KOPT-K1 (cell line): ENCODE measurements around the gene ARRDC5.
"Not testable (repeated sequence)": the region's sequence is repeated elsewhere in the genome, so short reads cannot be mapped to it uniquely, and the experiment has no call there.

Experiments used
- H3K27ac ChIP-seq: fragments of 200-600 bp; sonication (generic); 2 replicates; pipeline ENCODE4 v1.5.1; 2016; ENCODE audit warnings: antibody characterized with exemption, mild to moderate bottlenecking, low read depth, low read length; ENCODE audit not compliant: poor library complexity, severe bottlenecking
- H3K36me3 ChIP-seq: fragments of 200-600 bp; sonication (generic); 2 replicates; pipeline ENCODE4 v1.5.1; 2017; ENCODE audit warnings: antibody characterized with exemption, mild to moderate bottlenecking, low read length, moderate library complexity; ENCODE audit not compliant: insufficient read depth
- H3K9me3 ChIP-seq: fragments of 200-600 bp; sonication (generic); 2 replicates; pipeline ENCODE4 v1.5.1; 2017; ENCODE audit warnings: antibody characterized with exemption, low read length, mild to moderate bottlenecking; ENCODE audit not compliant: insufficient read depth, poor library complexity, severe bottlenecking

Gene ARRDC5

DNA sequence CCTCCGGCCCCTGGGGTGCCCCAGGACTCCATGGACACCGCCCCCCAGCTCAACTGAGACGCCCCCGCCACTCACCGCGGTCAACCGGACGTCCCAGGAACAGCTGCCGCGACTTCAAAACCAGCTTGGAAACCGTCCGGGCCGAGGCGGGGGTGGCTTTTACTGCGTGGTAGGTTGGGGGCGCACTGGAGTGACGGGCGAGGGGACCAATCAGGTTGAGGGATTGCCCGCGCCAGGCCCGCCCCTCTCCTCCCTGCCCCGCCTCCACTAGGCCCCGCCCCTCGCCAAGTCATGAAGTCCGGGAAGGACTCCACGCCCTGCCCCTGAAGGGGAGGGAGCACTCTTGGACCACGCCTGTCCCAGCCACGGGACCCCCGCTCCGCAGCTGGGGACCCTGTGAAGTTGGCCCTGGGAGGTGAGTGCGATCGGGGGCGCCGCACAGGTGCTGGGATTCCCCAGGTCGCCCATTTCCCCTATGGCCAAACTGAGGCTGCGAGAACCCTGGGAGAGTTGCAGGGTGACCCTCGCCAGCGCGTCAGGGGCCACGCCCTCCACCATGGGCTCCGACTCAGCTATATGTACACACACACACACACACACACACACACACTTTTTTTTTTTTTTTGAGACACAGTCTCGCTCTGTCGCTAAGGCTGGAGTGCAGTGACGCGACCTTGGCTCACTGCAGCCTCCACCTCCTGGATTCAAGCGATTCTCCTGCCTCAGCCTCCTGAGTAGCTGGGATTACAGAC lies 35.0 kb downstream of the ARRDC5 start, which contains the start of gene PLIN3:
TSS of gene PLIN3 (minus strand) at position 134 of the 752 bp plus-strand sequence. CDS start 6,273 bp downstream, outside the sequence.
- H3K36me3 ChIP-seq, result no peaks in the 10 kb centered on the region
- no peaks in the 10 kb centered on the region for H3K9me3 ChIP-seq
- peak within 1 kb of the TSS; percentile 78 for H3K27ac ChIP-seq

DNA sequence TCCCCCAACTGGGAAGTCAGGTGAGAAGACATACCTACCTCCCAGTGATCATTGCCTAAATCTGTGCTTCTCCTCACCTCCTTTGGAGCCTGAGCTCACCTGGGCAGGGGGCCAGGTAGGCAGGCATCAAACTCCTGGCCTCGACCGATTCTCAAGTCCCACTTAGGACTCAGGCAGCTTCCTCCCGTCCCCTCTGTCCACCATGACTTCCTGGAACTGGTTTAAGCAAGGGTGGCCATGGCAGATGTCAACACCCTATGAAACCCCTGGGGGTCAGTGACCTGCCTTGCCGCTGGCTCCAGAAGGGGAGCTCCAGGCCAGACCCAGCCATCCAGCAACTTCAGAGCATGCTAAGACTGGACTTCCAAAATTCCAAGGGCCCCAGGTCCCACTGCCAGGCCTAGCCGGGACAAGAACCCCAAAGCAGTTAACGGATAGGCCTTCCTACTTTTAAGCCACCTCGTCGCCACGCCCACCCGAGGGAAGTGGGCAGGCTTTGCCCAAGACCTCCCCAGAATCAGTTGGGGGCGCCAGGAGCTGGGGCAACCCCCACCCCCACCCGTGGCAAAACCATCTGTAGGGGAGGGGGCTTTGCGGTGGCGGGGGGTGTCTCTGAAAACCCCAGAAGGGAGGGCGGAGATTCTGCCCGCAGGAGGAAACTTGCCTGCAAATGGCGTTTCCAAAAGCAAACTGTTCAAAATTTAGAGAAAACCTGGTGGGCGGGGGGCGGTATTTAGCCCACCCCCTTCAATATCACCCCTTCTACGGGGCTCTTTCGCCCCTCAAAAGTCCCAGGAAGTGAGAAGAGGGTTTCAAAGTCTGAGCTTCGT lies 35.9 kb downstream of the ARRDC5 start:
- Histone ChIP-seq H3K36me3 (no peaks in the 10 kb centered on the region; the same call in 1 of the 2 replicates), H3K27ac (peak overlapping the region; percentile 78), H3K9me3 (no peaks in the 10 kb centered on the region)

DNA sequence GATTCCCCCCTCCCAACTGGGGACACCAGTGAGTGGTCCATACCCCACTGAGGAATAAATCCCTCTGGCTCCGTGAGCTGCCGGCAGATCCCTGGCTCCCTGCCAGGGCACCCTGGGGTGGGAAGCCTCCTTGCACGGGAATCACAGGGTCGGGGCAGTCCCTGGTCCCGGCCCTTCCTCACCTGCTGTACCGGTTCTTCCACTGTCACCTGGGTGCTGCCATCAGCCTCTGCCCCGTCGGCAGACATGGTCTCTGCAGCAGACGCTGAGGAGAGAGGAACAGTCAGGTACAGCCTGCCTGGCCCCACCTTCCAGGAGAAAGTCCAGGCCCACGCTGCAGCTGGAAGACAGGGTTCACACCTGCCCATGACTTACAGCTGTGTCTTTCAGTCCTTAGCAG lies 41.5 kb downstream of the ARRDC5 start:
- Histone ChIP-seq H3K9me3 (no peaks in the 10 kb centered on the region), H3K36me3 (peaks cover 38% of the 10 kb centered on the region), H3K27ac (no peak overlapping the region)

DNA sequence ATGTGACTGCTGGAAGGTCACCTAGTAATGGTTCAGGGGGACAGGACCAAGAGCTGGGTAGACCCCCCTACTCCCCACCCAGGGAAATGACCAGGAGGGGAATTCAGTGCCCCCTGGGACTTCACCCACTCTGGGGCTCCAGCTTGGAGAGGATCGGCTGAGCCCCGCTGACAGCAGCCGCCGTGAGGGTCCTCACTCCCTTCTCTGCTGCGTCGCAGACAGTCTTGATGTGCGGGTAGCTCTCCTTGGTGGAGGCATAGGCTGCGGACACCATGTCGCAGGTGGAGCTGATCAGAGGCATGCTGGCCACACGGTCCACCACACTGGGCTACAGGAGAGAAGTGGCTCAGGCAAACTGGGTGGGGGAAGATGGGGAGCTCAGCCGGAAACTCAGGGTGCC lies 43.0 kb downstream of the ARRDC5 start:
- Histone ChIP-seq H3K27ac (no peak overlapping the region), H3K9me3 (no peaks in the 10 kb centered on the region), H3K36me3 (peaks cover 49% of the 10 kb centered on the region)

DNA sequence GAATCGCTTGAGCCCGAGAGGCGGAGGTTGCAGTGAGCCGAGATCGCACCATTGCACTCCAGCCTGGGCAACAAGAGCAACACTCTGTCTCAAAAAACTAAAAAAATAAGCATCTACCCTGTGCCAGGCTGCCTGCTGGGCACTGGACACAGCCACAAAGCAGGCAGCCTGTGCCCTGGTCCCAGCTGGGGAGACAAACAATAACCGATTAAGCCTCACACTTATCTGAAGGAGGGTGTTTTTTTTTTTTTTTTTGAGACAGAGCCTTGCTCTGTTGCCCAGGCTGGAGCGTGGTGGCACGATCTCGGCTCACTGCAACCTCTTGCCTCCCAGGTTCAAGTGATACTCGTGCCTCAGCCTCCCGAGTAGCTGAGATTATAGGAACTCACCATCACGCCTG lies 46.2 kb downstream of the ARRDC5 start:
- not testable (repeated sequence) for H3K9me3 ChIP-seq, H3K27ac ChIP-seq
- peaks cover 59% of the 10 kb centered on the region for H3K36me3 ChIP-seq

DNA sequence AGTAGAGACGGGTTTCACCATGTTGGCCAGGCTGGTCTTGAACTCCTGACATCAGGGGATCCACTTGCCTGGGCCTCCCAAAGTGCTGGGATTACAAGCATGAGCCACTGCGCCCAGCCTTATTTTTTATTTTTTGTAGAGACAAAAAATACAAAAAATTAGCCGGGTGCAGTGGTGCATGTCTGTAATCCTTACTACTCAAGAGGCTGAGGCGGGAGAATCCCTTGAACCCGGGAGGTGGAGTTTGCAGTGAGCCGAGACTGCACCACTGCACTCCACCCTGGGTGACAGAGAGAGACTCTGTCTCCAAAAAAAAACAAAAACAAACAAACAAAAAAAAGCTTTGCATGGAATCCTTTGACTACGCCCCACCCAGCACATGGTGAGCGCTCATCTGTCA lies 49.2 kb downstream of the ARRDC5 start:
- H3K27ac ChIP-seq, H3K9me3 ChIP-seq: not testable (repeated sequence)
- H3K36me3 ChIP-seq, result peaks cover 48% of the 10 kb centered on the region

DNA sequence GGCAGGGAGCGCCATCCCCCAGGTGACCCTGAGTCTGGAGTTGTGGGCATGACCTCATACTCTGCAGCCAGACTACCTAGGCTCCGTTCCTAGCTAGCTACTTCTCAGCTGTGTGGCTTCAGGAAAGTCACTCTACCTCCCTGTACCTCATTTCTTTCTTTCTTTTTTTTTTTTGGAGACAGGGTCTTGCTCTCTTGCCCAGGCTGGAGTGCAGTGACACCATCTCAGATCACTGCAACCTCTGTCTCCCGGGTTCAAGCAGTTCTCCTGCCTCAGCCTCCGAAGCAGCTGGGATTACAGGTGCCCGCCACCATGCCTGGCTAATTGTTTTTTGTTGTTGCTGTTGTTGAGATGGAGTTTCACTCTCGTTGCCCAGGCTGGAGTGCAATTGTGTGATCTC lies 50.2 kb downstream of the ARRDC5 start:
- Histone ChIP-seq H3K9me3 (no peaks in the 10 kb centered on the region), H3K27ac (no peak overlapping the region), H3K36me3 (peaks cover 54% of the 10 kb centered on the region)

DNA sequence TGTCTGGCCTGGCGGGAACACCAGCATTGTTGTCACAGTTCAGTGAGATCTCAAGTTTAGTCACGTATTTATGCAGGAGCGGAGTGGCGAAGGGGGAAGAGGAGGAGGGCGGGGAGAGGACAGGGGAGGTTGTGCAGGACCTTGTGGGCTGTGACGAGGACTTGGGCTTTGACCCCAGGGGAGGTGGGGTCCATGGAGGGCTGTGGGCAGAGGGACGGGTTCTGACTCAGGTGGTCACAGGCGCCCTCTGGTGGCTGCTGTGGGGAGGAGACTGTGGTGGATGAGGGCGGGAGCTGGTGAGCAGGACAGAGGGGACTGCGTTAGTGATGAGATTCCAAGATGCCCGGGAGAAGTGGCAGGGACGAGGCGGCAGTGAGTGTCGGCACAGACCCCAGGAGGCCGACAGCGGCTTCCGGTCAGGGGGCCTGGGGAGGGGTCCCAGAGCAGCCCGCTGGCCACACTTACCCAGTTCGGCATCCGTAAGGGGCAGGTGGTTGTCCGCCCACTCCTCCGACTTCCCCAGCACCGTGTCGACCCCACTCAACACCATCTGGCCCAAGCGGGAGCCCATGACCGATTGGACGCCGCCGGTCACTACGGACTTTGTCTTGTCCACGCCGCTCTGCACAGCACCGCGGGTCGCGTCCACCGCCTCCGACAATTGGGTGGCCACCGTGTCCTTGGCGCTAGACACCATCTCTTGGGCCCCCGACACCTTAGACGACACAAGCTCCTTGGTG lies 51.0 kb downstream of the ARRDC5 start:
- H3K9me3 ChIP-seq, result no peaks in the 10 kb centered on the region
- H3K36me3 ChIP-seq, result peaks cover 54% of the 10 kb centered on the region
- no peak overlapping the region for H3K27ac ChIP-seq

DNA sequence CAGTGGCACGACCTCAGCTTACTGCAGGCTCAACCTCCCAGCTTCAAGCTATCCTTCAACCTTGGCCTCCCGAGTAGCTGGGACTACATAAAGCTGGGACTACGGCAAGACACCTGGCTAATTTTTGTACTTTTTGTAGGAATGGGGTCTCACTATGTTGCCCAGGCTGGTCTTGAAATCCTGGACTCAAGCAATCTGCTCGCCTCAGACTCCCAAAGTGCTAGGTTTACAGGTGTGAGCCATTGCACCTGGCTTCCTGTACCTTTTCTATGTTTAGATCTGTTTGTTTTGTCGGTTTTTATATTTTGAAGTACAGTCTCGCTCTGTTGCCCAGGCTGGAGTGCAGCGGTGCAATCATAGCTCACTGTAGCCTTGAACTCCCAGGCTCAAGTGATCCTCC lies 53.7 kb downstream of the ARRDC5 start:
- Histone ChIP-seq H3K36me3 (peaks cover 63% of the 10 kb centered on the region), H3K9me3 (no peaks in the 10 kb centered on the region), H3K27ac (no peak overlapping the region)

DNA sequence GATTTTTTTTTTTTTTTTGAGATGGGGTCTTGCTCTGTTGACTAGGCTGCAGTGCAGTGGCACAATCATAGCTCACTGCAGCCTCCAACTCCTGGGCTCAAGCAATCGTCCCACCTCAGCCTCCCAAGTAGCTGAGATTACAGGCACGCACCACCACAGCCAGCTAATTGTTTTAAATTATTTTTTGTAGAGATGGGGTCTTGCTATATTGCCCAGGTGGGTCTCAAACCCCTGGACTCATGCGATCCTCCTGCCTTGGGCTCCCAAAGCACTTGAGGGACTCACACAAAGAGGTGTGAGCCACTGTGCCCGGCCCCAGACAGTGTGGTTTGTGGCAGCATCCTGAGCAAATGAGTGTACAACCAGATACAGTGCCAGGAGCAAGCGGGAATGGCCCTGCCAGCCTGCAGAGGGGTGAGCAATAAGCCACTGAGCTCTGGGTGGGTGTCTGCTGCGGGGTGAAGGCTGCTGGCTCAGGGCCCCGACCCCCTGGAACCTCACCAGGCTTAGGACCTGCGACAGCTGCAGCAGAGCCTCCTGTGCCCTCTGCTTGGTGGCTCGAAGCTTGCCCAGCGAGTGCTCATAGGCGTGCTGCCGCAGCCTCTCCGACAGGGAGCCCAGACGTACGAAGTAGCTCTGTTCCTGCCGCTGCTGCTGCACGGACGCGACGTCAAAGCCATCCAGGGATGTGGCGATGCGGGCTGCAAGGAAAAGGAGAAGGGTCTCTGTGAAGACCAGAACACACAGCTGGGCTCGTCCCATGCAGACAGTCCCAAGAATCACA lies 55.3 kb downstream of the ARRDC5 start:
- H3K36me3 ChIP-seq, result peaks cover 76% of the 10 kb centered on the region
- H3K27ac ChIP-seq, result no peak overlapping the region

DNA sequence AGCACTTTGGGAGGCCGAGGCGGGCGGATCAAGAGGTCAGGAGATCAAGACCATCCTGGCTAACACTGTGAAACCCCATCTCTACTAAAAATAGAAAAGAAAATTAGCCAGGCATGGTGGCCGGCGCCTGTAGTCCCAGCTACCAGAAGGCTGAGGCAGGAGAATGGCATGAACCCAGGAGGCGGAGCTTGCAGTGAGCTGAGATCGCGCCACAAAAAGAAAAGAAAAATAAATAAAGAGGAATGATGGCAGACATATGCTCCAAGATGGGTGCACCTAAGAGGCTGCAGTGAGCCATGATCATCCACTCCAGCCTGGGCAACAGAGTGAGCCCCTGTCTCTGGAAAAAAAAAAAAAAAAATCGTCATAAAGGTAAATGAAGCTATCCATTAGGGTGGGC lies 56.7 kb downstream of the ARRDC5 start:
- H3K27ac ChIP-seq, H3K9me3 ChIP-seq: not testable (repeated sequence)
- peaks cover 69% of the 10 kb centered on the region for H3K36me3 ChIP-seq

More for the DNA sequence above, 55.3 kb downstream of the ARRDC5 start:
- no peaks in the 10 kb centered on the region for H3K9me3 ChIP-seq

DNA sequence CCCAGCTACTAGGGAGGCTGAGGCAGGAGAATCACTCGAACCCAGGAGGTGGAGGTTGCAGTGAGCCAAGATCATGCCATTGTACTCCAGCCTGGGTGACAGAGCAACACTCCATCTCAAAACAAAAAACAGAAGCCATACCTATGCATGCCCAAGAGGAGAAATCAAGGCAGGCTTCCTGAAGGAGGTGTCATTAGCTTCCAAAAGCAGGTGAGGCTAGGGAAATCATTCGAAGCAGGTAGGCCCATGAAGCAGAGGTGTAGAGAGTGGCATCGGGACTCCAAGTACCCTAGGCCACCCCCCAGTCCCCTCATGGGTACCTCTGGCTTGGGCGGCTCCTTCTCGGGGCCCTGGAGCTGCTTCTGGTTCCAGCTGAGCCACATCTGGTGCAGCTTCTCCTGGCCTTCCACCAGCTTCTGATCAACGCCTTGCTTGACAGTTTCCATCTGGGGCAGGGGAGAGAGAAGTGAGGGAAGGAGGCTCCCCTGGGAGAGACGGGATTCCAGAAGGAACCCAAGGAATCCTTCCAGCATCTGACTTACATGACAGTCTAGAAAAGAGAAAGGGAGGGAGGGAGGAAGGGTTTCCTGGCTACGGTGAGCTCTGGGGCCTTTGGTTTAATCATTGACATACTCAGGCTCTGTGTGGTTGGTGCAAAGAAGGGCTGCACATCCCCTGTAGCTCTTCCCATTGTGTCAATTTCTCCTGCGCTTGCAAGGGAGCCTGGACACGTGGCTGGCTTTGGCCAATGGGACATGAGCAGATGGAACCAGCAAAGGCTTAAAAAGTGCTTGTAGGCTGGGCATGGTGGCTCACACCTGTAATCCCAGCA lies 58.1 kb downstream of the ARRDC5 start:
- Histone ChIP-seq H3K9me3 (no peaks in the 10 kb centered on the region), H3K27ac (no peak overlapping the region), H3K36me3 (peaks cover 72% of the 10 kb centered on the region)

DNA sequence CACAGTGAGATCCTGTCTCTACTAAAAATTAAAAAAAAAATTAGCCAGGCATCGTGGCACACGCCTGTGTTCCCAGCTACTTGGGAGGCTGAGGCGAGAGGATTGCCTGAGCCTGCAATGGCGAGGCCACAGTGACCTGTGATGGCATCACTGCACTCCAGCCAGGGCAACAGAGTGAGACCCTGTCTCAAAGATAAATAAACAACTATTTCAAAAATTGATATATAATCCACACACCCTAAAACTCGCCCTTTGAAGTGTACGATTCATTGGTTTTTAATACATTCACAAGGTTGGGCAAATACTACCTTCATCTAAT lies 59.1 kb downstream of the ARRDC5 start:
- H3K27ac ChIP-seq, result no peak overlapping the region
- H3K9me3 ChIP-seq, result no peaks in the 10 kb centered on the region
- peaks cover 77% of the 10 kb centered on the region for H3K36me3 ChIP-seq
